ENCODE results near the gene IGFL2. TPM values are rescaled to one million over a fixed set of nuclear protein-coding genes. Genes with fewer than 3 reads are reported as not detected.

Gene IGFL2
- total and polyA plus RNA-seq, 2 donors from 2014 or later: not detected

DNA sequence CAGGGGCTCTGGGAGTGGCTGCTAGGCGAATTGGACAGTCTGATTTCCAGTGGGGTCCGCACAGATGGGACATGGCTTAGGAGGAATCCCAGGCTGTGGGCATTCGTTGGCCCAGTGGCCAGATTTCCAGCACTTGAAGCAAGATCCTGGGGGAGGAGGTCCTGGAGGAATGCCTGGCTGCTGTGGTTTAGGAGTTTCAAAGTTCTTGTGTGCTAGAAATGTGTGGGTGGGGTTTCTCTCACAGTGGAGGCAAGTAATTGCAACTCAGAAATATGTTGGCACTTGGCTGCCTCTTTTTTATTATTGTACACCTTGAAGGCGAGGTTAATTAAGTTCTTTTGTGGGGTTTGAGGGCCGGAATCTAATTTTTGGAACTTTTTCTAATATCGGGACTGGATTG, 40.7 kb upstream of the IGFL2 start:
- H3K36me3 ChIP-seq (ENCODE audit: control insufficient read depth in 2 of 3, insufficient read depth in 3 of 3, low read length in 3 of 3): no peaks in the 10 kb centered on the region
- TF ChIP-seq CTCF (IDR thresholded peaks at IDR 0.05; ENCODE audit: borderline replicate concordance, extremely low read depth, insufficient read depth): no peak
- FAIRE-seq (no peak), DNase-seq (no peak)
- no peaks in the 10 kb centered on the region for H3K27me3 ChIP-seq (ENCODE audit: control insufficient read depth, insufficient read depth, low read length)
- no peaks in the 10 kb centered on the region for H3K4me1 ChIP-seq (ENCODE audit: control insufficient read depth in 2 of 3, insufficient read depth in 2 of 3, low read depth in 1 of 3, low read length in 3 of 3)
- peaks cover 0 to 4% (median 0%) of the 10 kb centered on the region in 3 donors for H3K9me3 ChIP-seq (ENCODE audit: control insufficient read depth in 2 of 3, insufficient read depth in 1 of 3, low read length in 3 of 3)
- no peak overlapping the region for H3K27ac ChIP-seq (ENCODE audit: low read depth in 2 of 2, low read length in 2 of 2)
- no peak overlapping the region for H3K9ac ChIP-seq (ENCODE audit: low read length in 3 of 3)
- H3K4me3 ChIP-seq (ENCODE audit: low read length in 3 of 3): no peak overlapping the region
- intact Hi-C loops (cut with DNase I): no loop called here

DNA sequence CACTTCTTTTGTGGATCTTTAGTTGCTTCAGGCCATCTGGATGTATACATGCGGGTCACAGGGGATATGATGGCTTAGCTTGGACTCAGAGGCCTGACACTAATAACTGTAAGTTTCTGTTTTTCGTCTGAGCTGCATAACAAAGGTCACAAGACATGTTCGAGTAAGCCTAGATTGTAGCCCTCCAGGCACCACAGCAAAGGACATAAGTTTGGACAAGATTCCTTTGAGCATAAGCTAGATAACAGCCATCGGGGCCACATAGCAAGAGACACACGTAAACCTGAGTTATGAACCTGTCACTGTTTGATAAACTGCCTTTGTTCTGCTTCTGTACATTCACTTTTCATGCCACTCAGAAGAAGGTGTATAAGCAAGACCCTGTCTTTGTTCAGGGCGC, 38.2 kb upstream of the IGFL2 start:
- Histone ChIP-seq H3K9me3 (ENCODE audit: control insufficient read depth in 2 of 3, insufficient read depth in 1 of 3, low read length in 3 of 3) (peaks cover 0 to 4% (median 0%) of the 10 kb centered on the region in 3 donors), H3K27me3 (ENCODE audit: control insufficient read depth, insufficient read depth, low read length) (no peaks in the 10 kb centered on the region), H3K4me3 (ENCODE audit: low read length in 3 of 3) (no peak overlapping the region), H3K27ac (ENCODE audit: low read depth in 2 of 2, low read length in 2 of 2) (no peak overlapping the region), H3K9ac (ENCODE audit: low read length in 3 of 3) (no peak overlapping the region), H3K4me1 (ENCODE audit: control insufficient read depth in 2 of 3, insufficient read depth in 2 of 3, low read depth in 1 of 3, low read length in 3 of 3) (no peaks in the 10 kb centered on the region), H3K36me3 (ENCODE audit: control insufficient read depth in 2 of 3, insufficient read depth in 3 of 3, low read length in 3 of 3) (no peaks in the 10 kb centered on the region)
- FAIRE-seq (no peak), DNase-seq (no peak)
- TF ChIP-seq CTCF (IDR thresholded peaks at IDR 0.05; ENCODE audit: borderline replicate concordance, extremely low read depth, insufficient read depth): no peak
- intact Hi-C loops (cut with DNase I): no loop called here

DNA sequence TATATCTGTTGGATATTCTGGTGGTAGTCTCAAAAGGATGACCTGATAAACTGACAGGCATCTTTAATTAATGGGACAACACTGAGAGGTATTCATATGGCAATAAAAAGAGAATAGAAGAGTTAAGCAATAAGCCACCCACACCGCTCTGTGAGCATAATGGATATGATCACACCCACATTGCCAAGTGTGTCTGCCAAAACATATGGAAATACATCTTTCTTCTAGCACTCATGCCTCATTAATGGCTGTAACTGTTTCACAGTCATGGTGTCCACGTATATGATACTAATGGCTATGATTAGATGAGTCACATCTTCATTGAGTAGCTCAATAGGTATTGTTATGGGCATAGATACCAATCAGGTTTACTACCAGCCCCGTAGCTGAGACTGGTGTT, 36.7 kb upstream of the IGFL2 start:
- Histone ChIP-seq H3K27ac (ENCODE audit: low read depth in 2 of 2, low read length in 2 of 2) (no peak overlapping the region), H3K4me3 (ENCODE audit: low read length in 3 of 3) (no peak overlapping the region), H3K36me3 (ENCODE audit: control insufficient read depth in 2 of 3, insufficient read depth in 3 of 3, low read length in 3 of 3) (no peaks in the 10 kb centered on the region), H3K4me1 (ENCODE audit: control insufficient read depth in 2 of 3, insufficient read depth in 2 of 3, low read depth in 1 of 3, low read length in 3 of 3) (no peaks in the 10 kb centered on the region), H3K27me3 (ENCODE audit: control insufficient read depth, insufficient read depth, low read length) (no peaks in the 10 kb centered on the region), H3K9ac (ENCODE audit: low read length in 3 of 3) (no peak overlapping the region), H3K9me3 (ENCODE audit: control insufficient read depth in 2 of 3, insufficient read depth in 1 of 3, low read length in 3 of 3) (no peaks in the 10 kb centered on the region)
- DNase-seq (no peak), FAIRE-seq (no peak)
- intact Hi-C loops (cut with DNase I): no loop called here
- no peak for TF ChIP-seq CTCF (IDR thresholded peaks at IDR 0.05; ENCODE audit: borderline replicate concordance, extremely low read depth, insufficient read depth)

DNA sequence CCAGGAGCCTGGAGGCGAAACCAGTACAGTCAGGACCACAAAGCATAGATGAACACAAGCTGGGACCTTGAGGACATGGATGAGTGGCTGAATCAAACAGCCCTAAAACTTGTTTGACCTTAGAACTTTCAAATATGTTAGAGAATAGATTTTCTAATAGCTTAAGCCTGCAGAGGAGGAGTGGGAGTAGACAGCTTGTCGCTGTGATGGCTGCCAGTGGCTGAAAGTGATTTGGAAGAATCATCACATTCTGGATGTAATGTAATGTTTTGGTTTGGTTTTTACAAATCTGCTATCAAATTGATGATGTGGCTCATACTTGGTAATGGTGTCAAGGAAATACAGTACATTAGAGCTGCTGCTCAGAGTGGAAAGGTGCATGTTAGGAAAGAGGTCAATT, 35.5 kb upstream of the IGFL2 start:
- FAIRE-seq: no peak
- H3K27me3 ChIP-seq (ENCODE audit: control insufficient read depth, insufficient read depth, low read length): no peaks in the 10 kb centered on the region
- intact Hi-C loops (cut with DNase I): no loop called here

More for the DNA sequence above, 35.5 kb upstream of the IGFL2 start:
- Histone ChIP-seq H3K4me3 (ENCODE audit: low read length in 3 of 3) (no peak overlapping the region), H3K9ac (ENCODE audit: low read length in 3 of 3) (no peak overlapping the region), H3K36me3 (ENCODE audit: control insufficient read depth in 2 of 3, insufficient read depth in 3 of 3, low read length in 3 of 3) (no peaks in the 10 kb centered on the region), H3K4me1 (ENCODE audit: control insufficient read depth in 2 of 3, insufficient read depth in 2 of 3, low read depth in 1 of 3, low read length in 3 of 3) (no peaks in the 10 kb centered on the region), H3K27ac (ENCODE audit: low read depth in 2 of 2, low read length in 2 of 2) (no peak overlapping the region), H3K9me3 (ENCODE audit: control insufficient read depth in 2 of 3, insufficient read depth in 1 of 3, low read length in 3 of 3) (no peaks in the 10 kb centered on the region)
- no peak for DNase-seq
- no peak for TF ChIP-seq CTCF (IDR thresholded peaks at IDR 0.05; ENCODE audit: borderline replicate concordance, extremely low read depth, insufficient read depth)

Measured in kidney (tissue), 14 donors.